Fibroblast of mammary gland (primary cell): ENCODE data around the gene KCTD1.
A peak's percentile ranks its signal among the peaks of the same experiment; 100 is the strongest.

Experiments
- DNase-seq: peaks from one replicate; pipeline ENCODE4 v3.0.0-alpha.2; 2010; ENCODE audit warnings: low read depth
- H3K4me3 ChIP-seq: 2 replicates; pipeline ENCODE4 v1.5.1; 2011; ENCODE audit warnings: low read depth, mild to moderate bottlenecking, low read length, moderate library complexity; ENCODE audit not compliant: control insufficient read depth
- TF ChIP-seq, protein P1 (sequence below): conservative IDR thresholded peaks from 2 replicates; pipeline ENCODE4 v1.5.1; 2011; ENCODE audit warnings: low read depth, low read length, inconsistent platforms; ENCODE audit not compliant: control insufficient read depth, insufficient read depth

KCTD1 gene

GRCh38 chr18:26562568-26562967, 14.2 kb upstream of the KCTD1 start:
- TF ChIP-seq, protein P1, sequence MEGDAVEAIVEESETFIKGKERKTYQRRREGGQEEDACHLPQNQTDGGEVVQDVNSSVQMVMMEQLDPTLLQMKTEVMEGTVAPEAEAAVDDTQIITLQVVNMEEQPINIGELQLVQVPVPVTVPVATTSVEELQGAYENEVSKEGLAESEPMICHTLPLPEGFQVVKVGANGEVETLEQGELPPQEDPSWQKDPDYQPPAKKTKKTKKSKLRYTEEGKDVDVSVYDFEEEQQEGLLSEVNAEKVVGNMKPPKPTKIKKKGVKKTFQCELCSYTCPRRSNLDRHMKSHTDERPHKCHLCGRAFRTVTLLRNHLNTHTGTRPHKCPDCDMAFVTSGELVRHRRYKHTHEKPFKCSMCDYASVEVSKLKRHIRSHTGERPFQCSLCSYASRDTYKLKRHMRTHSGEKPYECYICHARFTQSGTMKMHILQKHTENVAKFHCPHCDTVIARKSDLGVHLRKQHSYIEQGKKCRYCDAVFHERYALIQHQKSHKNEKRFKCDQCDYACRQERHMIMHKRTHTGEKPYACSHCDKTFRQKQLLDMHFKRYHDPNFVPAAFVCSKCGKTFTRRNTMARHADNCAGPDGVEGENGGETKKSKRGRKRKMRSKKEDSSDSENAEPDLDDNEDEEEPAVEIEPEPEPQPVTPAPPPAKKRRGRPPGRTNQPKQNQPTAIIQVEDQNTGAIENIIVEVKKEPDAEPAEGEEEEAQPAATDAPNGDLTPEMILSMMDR = no peak
- no peak for DNase-seq
- H3K4me3 ChIP-seq = no peak overlapping the region

DNA sequence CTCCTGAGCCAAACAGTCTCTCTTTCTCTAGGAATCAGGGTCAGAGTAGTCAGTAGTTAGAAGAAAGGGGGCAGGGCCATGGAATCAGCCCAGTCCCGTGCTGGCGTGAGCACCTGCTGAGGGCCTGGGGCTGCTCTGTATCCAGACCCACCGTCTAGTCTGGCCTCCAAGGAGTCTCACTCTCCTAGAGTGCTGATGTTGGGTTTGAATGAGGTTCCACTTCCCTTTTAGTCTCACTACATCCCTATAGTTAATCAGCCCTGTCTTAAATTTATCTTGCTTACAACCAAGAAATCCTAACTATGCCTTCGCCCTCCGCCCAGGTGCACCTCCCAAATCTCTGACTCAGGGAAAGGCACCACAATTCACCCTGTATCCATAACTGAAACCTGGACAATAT, 13.4 kb upstream of the KCTD1 start:
- TF ChIP-seq, protein P1 = no peak
- DNase-seq = no peak

GRCh38 chr18:26556573-26556972, 8.2 kb upstream of the KCTD1 start:
- TF ChIP-seq, protein P1 = no peak
- H3K4me3 ChIP-seq = no peak overlapping the region
- peak; percentile 21 for DNase-seq

More for the DNA sequence above, 13.4 kb upstream of the KCTD1 start:
- no peak overlapping the region for H3K4me3 ChIP-seq

DNA sequence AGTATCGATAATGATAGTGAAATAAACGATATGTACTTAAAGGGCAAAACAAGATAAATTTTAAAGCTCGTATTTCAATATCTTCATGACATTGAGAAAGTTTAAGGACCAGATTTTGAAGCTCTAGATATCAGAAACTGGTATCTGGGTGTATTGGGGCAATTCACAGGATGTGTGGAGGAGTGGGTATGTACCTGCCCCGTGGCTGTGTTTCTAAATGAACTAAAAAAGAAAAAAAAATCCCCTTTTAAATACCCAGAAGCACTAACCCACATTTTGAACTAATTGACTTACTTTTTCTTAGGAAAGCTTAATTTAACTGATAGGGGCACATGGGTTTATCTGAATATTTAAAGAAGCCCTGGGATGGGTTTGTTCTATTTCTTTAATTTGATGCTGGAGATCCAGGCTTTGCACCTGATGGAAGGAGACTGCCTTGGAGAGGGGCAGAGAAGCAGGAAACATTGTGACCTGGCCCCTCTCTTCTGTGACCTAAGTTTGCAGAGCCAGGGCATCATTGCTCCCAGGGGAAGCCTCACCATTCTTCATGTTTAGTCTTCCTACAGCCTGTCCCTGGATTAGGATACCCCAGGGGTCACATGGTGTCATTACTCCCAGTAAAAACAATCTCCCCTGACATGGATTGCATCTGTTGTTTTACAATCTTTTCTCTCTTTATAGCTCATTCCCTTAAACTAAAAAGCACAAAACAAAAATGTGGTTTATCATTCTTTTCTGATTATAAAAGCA, 7.6 kb upstream of the KCTD1 start:
- TF ChIP-seq, protein P1 = no peak
- no peak overlapping the region for H3K4me3 ChIP-seq
- no peak for DNase-seq

DNA sequence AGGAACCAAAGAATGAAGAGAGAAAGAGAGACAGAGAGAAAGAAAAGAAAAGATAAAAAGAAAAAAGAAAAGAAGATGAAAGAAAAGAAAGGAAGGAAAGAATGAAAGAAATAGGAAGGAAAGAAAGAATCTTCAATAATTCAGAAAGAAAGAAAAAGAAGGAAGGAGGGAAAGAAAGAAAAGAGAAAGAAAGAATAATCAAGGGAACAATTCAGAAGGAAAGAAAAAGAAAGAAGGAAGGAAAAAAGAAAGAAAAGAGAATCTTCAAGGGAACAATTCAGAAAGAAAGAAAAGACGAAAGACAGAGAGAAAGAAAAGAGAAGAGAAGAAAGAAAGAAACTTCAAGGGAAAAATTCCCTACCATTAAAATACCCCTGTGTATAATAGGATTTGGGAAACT, 5.6 kb upstream of the KCTD1 start:
- DNase-seq = no peak
- TF ChIP-seq, protein P1 = no peak
- H3K4me3 ChIP-seq = no peak overlapping the region

- DNase-seq = no peak
- TF ChIP-seq, protein P1 = no peak
- H3K4me3 ChIP-seq = no peak overlapping the region
Observed at GRCh38 chr18:26551695-26552081, 3.3 kb upstream of the KCTD1 start.
